H1 (cell line): ENCODE results near the gene ZKSCAN1. TPM values are rescaled to one million over a fixed set of nuclear protein-coding genes. Genes with fewer than 3 reads are reported as not detected.
A peak's percentile ranks its signal among the peaks of the same experiment; 100 is the strongest.

ENCODE experiments used
- CTCF ChIA-PET: fragments of 300-600 bp; sonication (Branson Sonifier 250); formaldehyde crosslinking; loops from one replicate; lab custom pipeline; 2021; ENCODE audit not compliant: partially characterized antibody; lab: Charles Lee
- POLR2A ChIA-PET: fragments of 300-600 bp; sonication (Branson Sonifier 250); formaldehyde crosslinking; loops from one replicate; lab custom pipeline; 2021; ENCODE audit warnings: inconsistent platforms; ENCODE audit not compliant: partially characterized antibody; lab: Charles Lee
- DNase-seq, 2 experiments: peaks; one replicate each; pipeline versions ENCODE4 v3.0.0 to v3.0.0-alpha.2; 2010 to 2022; ENCODE audit warnings: low spot score in 2 of 2, low read depth in 1 of 2, mixed read lengths in 1 of 2
- FAIRE-seq: peaks from 2 replicates; lab custom pipeline; 2011; peaks lifted over from hg19 to GRCh38; lab: Jason Lieb, UNC
- H2AFZ ChIP-seq: 2 replicates; pipeline ENCODE4 v1.8.1; 2012; ENCODE audit warnings: low read length, inconsistent platforms
- H2AK5ac ChIP-seq: 2 replicates; pipeline ENCODE4 v1.6.1; 2013; ENCODE audit warnings: low read depth, low read length
- H2BK120ac ChIP-seq: replicated peaks from 2 replicates; pipeline ENCODE3; 2013; ENCODE audit warnings: low read depth, low read length, inconsistent platforms
- H2BK12ac ChIP-seq: 2 replicates; pipeline ENCODE4 v1.6.1; 2013; ENCODE audit warnings: low read depth, low read length
- H2BK15ac ChIP-seq: 2 replicates; pipeline ENCODE4 v1.6.1; 2013; ENCODE audit warnings: low read length
- H2BK20ac ChIP-seq: 2 replicates; pipeline ENCODE4 v1.6.1; 2013; ENCODE audit warnings: low read length
- H2BK5ac ChIP-seq: 2 replicates; pipeline ENCODE4 v1.6.1; 2013; ENCODE audit warnings: low read depth, low read length
- H3K14ac ChIP-seq: 2 replicates; pipeline ENCODE4 v1.6.1; 2013; ENCODE audit warnings: inconsistent platforms; ENCODE audit not compliant: insufficient read length
- H3K18ac ChIP-seq: 2 replicates; pipeline ENCODE4 v1.6.1; 2013; ENCODE audit warnings: low read length; ENCODE audit errors: extremely low read depth
- H3K23ac ChIP-seq: 2 replicates; pipeline ENCODE4 v1.6.1; 2013; ENCODE audit warnings: inconsistent platforms; ENCODE audit not compliant: insufficient read length
- H3K23me2 ChIP-seq: 2 replicates; pipeline ENCODE4 v1.6.1; 2013; ENCODE audit warnings: low read depth, low read length
- H3K27ac ChIP-seq: 2 replicates; pipeline ENCODE4 v1.6.1; 2011; ENCODE audit warnings: low read depth, low read length, inconsistent platforms
- H3K27me3 ChIP-seq, 4 experiments: replicated peaks in 1 of 4; 1 replicate in 1 of 4; 2 replicates in 3 of 4; pipeline versions ENCODE4 v1.6.1 to v1.8.1; 2011 to 2013; ENCODE audit warnings: low read length in 3 of 4, mild to moderate bottlenecking in 3 of 4, inconsistent platforms in 2 of 4, mixed read lengths in 2 of 4, moderate library complexity in 1 of 4; ENCODE audit not compliant: control insufficient read depth in 3 of 4, insufficient read depth in 3 of 4; ENCODE audit errors: extremely low read depth in 1 of 4
- H3K36me3 ChIP-seq, 4 experiments: 2 replicates each; pipeline versions ENCODE4 v1.6.1 to v1.8.1; 2011 to 2013; ENCODE audit warnings: mild to moderate bottlenecking in 4 of 4, low read length in 3 of 4, moderate library complexity in 2 of 4, control low read depth in 1 of 4, inconsistent platforms in 1 of 4; ENCODE audit not compliant: insufficient read depth in 4 of 4, control insufficient read depth in 2 of 4
- H3K4ac ChIP-seq: replicated peaks from 2 replicates; pipeline ENCODE3; 2013; ENCODE audit warnings: low read length, low read depth, mixed read lengths, inconsistent platforms; ENCODE audit not compliant: insufficient read length
- H3K4me1 ChIP-seq, 4 experiments: replicated peaks in 1 of 4; 1 replicate in 1 of 4; 2 replicates in 3 of 4; pipeline versions ENCODE4 v1.6.1 to v1.8.1; 2011 to 2013; ENCODE audit warnings: low read length in 3 of 4, inconsistent platforms in 2 of 4, mixed read lengths in 1 of 4; ENCODE audit not compliant: insufficient read depth in 4 of 4, control insufficient read depth in 3 of 4
- H3K4me2 ChIP-seq, 2 experiments: 2 replicates each; pipeline versions ENCODE4 v1.6.1 to v1.8.1; 2011 to 2013; ENCODE audit warnings: low read depth in 2 of 2, low read length in 2 of 2, control low read depth in 1 of 2, inconsistent platforms in 1 of 2, mild to moderate bottlenecking in 1 of 2; ENCODE audit not compliant: insufficient read depth in 1 of 2
- H3K4me3 ChIP-seq, 4 experiments: fragments of 200-600, 300-600 bp in 1 of 4; sonication (generic), shearing (Covaris generic), sonication (Bioruptor Twin) in 1 of 4; 2 replicates each; pipeline versions ENCODE4 v1.5.1 to v1.8.1; 2011 to 2016; ENCODE audit warnings: low read length in 4 of 4, low read depth in 3 of 4, control low read depth in 2 of 4, inconsistent platforms in 2 of 4, mild to moderate bottlenecking in 2 of 4, mixed read lengths in 1 of 4, moderate library complexity in 1 of 4; ENCODE audit not compliant: insufficient read depth in 2 of 4; ENCODE audit errors: extremely low read depth in 1 of 4
- H3K56ac ChIP-seq: replicated peaks from 2 replicates; pipeline ENCODE3; 2013; ENCODE audit warnings: low read depth, mild to moderate bottlenecking, mixed read lengths, low read length, inconsistent platforms; ENCODE audit not compliant: insufficient read length
- H3K79me1 ChIP-seq: 2 replicates; pipeline ENCODE4 v1.6.1; 2013; ENCODE audit warnings: low read depth, low read length, control low read depth
- H3K79me2 ChIP-seq, 2 experiments: 2 replicates each; pipeline versions ENCODE4 v1.6.1 to v1.8.1; 2012 to 2013; ENCODE audit warnings: low read length in 2 of 2, mild to moderate bottlenecking in 2 of 2, inconsistent platforms in 1 of 2; ENCODE audit not compliant: insufficient read depth in 2 of 2, control insufficient read depth in 1 of 2
- H3K9ac ChIP-seq, 4 experiments: replicated peaks in 1 of 4; 1 replicate in 1 of 4; 2 replicates in 3 of 4; pipeline versions ENCODE4 v1.6.1 to v1.8.1; 2011 to 2013; ENCODE audit warnings: low read depth in 3 of 4, low read length in 3 of 4, control low read depth in 2 of 4, mild to moderate bottlenecking in 2 of 4, moderate library complexity in 2 of 4, inconsistent platforms in 1 of 4; ENCODE audit errors: extremely low read depth in 1 of 4
- H3K9me3 ChIP-seq, 2 experiments: 2 replicates each; pipeline versions ENCODE4 v1.6.1 to v1.8.1; 2012 to 2013; ENCODE audit warnings: mild to moderate bottlenecking in 2 of 2, moderate library complexity in 2 of 2, control low read depth in 1 of 2, inconsistent platforms in 1 of 2, low read depth in 1 of 2, low read length in 1 of 2, mixed read lengths in 1 of 2; ENCODE audit not compliant: insufficient read depth in 2 of 2
- H4K20me1 ChIP-seq, 2 experiments: replicated peaks in 1 of 2; 2 replicates each; pipeline versions ENCODE3 to v1.8.1; 2011 to 2013; ENCODE audit warnings: inconsistent platforms in 2 of 2, low read length in 2 of 2, mild to moderate bottlenecking in 1 of 2; ENCODE audit not compliant: insufficient read depth in 2 of 2, control insufficient read depth in 1 of 2
- H4K5ac ChIP-seq: 2 replicates; pipeline ENCODE4 v1.6.1; 2013; ENCODE audit warnings: low read length, low read depth, mixed read lengths, inconsistent platforms; ENCODE audit not compliant: insufficient read length
- H4K8ac ChIP-seq: 2 replicates; pipeline ENCODE4 v1.8.0; 2013; ENCODE audit warnings: mild to moderate bottlenecking, moderate library complexity, low read length, inconsistent platforms; ENCODE audit not compliant: insufficient read depth; ENCODE audit errors: extremely low read depth
- H4K91ac ChIP-seq: replicated peaks from 2 replicates; pipeline ENCODE3; 2013; ENCODE audit warnings: low read length, mixed read lengths, inconsistent platforms; ENCODE audit not compliant: insufficient read length
- FOSL1 ChIP-seq: IDR thresholded peaks from 2 replicates; pipeline ENCODE4 v1.6.1; 2011; ENCODE audit warnings: mild to moderate bottlenecking, low read depth, low read length, moderate library complexity; ENCODE audit not compliant: insufficient read depth
- RNF2 ChIP-seq: fragments of 200-900, 300-1000 bp; sonication (generic); IDR thresholded peaks from 2 replicates; pipeline ENCODE4 v1.7.1; 2016; ENCODE audit warnings: borderline replicate concordance, low read depth, mild to moderate bottlenecking, antibody characterized with exemption, low read length; ENCODE audit not compliant: poor library complexity, severe bottlenecking; ENCODE audit errors: missing control alignments
- SP2 ChIP-seq: IDR thresholded peaks from 2 replicates; pipeline ENCODE4 v1.6.1; 2012; ENCODE audit warnings: mild to moderate bottlenecking, low read length, inconsistent platforms
- WGBS, 2 experiments: shearing (Covaris generic) in 1 of 2; methylation state at CpG; one replicate each; pipeline versions ENCODE4 v1.1.6 to v1.1.7; 2013 to 2015; ENCODE audit warnings: low lambda C conversion rate in 2 of 2, mixed read lengths in 2 of 2, inconsistent platforms in 1 of 2, low coverage in 1 of 2, missing lambda C conversion rate in 1 of 2; ENCODE audit not compliant: insufficient replicate concordance in 2 of 2, insufficient coverage in 1 of 2, insufficient read length in 1 of 2; ENCODE audit errors: extremely low coverage in 1 of 2, missing lambda C conversion rate in 1 of 2; 5-methylcytosine and 5-hydroxymethylcytosine counted together
- polyA plus RNA-seq, 7 experiments: library from polyadenylated mRNA; depleted of rRNA in 3 of 7; stranded (reverse) in 5 of 7; unstranded in 2 of 7; fragments of >200 nt in 5 of 7; fragments of 200-250 nt in 2 of 7; gene quantifications; 1 replicate in 5 of 7; 2 replicates in 1 of 7; 4 replicates in 1 of 7; pipeline versions ENCODE4 v1.2.1 to v1.2.3, GENCODE V29; 2011 to 2013; ENCODE audit warnings: missing spikeins in 2 of 7, mixed read lengths in 2 of 7
- total RNA-seq: library from RNA; stranded (reverse); fragmentation: NEBNext Ultra II Directional; extraction: Animal tissue kit (Norgen Biotek cat#: 25700); gene quantifications from 2 replicates; pipeline ENCODE4 v1.2.1, GENCODE V29; 2021
- TF ChIP-seq, protein P1 (sequence below): IDR thresholded peaks from 2 replicates; pipeline ENCODE4 v1.6.1; 2011; ENCODE audit warnings: low read length, improper control_type of control experiment

Gene ZKSCAN1
- total and polyA plus RNA-seq, 2 of the 8 experiments (the other 6 are each of a cell fraction or from before 2014, with no cell fraction given): 8.2 to 40.6 TPM

DNA sequence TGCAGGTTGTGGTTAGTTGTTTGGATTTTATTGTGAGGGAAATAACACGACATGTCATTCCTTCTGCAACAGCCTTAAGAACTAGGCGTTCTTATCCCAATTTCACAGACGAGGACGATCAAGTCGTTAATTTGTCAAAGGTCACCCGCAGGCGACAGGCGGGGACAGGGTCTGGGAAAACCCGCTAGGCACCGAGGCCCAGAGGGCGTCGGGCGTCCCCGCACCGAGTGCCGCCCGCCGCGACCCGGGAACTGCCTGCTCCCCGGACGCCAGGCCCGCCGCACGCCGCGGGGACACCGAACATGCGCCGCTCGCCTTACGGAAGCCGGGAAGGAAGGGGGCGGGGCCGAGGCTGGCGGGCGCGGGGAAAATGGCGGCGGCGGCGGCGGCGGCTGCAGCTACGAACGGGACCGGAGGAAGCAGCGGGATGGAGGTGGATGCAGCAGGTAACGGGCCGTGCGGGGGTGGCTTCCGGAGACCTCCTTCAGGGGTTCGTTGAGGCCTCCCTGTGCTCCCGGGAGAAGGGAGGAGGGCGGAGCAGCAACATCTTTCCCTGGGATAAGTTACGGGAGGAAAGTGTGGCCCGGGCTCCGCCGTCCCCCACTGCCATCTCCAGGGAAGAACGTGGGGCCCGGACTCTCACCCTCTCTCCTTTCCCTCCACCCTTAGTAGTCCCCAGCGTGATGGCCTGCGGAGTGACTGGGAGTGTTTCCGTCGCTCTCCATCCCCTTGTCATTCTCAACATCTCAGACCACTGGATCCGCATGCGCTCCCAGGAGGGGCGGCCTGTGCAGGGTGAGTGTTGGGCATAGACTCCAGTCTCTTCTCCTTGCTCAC, 73.4 kb downstream of the ZKSCAN1 start, which contains the start of gene COPS6:
TSS of gene COPS6 (plus strand) at position 349 of the 837 bp plus-strand sequence. CDS start at position 371, 22 bp downstream.
- H2AFZ ChIP-seq: peak within 1 kb of the TSS; percentile 73; the same call in 1 of the 2 replicates
- peak within 1 kb of the TSS; percentile 83 for H4K91ac ChIP-seq
- H3K56ac ChIP-seq: peak within 1 kb of the TSS; percentile 89
- H4K8ac ChIP-seq: peak within 1 kb of the TSS; percentile 95
- H3K27me3 ChIP-seq: no peaks in the 10 kb centered on the region
- H3K14ac ChIP-seq: no peak within 1 kb of the TSS
- no peaks in the 10 kb centered on the region for H3K9me3 ChIP-seq
- POLR2A ChIA-PET: interaction anchor here (0.7 to 19.5 kb wide), 13 partner anchors 5 to 91 kb away, joined by 3 to 722 read pairs (median 4); partner anchors contain the start of genes AP4M1, MBLAC1, MCM7 and ZSCAN21
- 5% methylated on average over 27 of the region's 68 CpGs; no CpG with 5 or more reads in 1 of the 2 experiments for WGBS, 2 experiments
- peaks cover 0 to 6% of the 10 kb centered on the region in 2 experiments; a peak in 1 of 4 replicates for H3K79me2 ChIP-seq
- no peak within 1 kb of the TSS for H3K23ac ChIP-seq
- H3K9ac ChIP-seq: peak within 1 kb of the TSS; percentile 78 to 93 (median 88)
- H3K4ac ChIP-seq: peak within 1 kb of the TSS; percentile 70
- peak within 1 kb of the TSS; percentile 69; the same call in 1 of the 2 replicates for H2BK12ac ChIP-seq
- H3K27ac ChIP-seq: peak within 1 kb of the TSS; percentile 77
- H2BK15ac ChIP-seq: 0 out of 2 replicates have a peak within 1 kb of the TSS, but pooled peaks have one; percentile 67
- H2BK120ac ChIP-seq: peak within 1 kb of the TSS; percentile 4
- CTCF ChIA-PET: interaction anchor here (0.7 to 2.4 kb wide), 3 partner anchors 41 to 46 kb away, joined by 3 to 5 read pairs (median 3); no protein-coding TSS in a partner anchor
- peak within 1 kb of the TSS; percentile 78 to 98 (median 96) for H3K4me3 ChIP-seq
- H2BK20ac ChIP-seq: no peak within 1 kb of the TSS
- no peaks in the 10 kb centered on the region; a peak in 1 of 7 replicates for H3K4me1 ChIP-seq
- peak within 1 kb of the TSS; percentile 85 for H4K5ac ChIP-seq
- peak within 1 kb of the TSS; percentile 66 to 70 for H3K4me2 ChIP-seq
- 0 out of 2 replicates have a peak within 1 kb of the TSS, but pooled peaks have one; percentile 7 for H2AK5ac ChIP-seq
- peaks cover 5% of the 10 kb centered on the region for H3K79me1 ChIP-seq
- peaks cover 12 to 15% of the 10 kb centered on the region in 2 experiments for H4K20me1 ChIP-seq
- H3K23me2 ChIP-seq: peaks cover 4% of the 10 kb centered on the region; the same call in 1 of the 2 replicates
- peak in 1 of 2 experiments; percentile 93 for DNase-seq
- no peak for FAIRE-seq
- peak within 1 kb of the TSS; percentile 88 for H3K18ac ChIP-seq
- H3K36me3 ChIP-seq: peaks cover 25 to 36% (median 32%) of the 10 kb centered on the region in 4 experiments
- H2BK5ac ChIP-seq: peak within 1 kb of the TSS; percentile 79; the same call in 1 of the 2 replicates
- TF ChIP-seq SP2 (no peak), FOSL1 (no peak), RNF2 (no peak)
- TF ChIP-seq, protein P1, sequence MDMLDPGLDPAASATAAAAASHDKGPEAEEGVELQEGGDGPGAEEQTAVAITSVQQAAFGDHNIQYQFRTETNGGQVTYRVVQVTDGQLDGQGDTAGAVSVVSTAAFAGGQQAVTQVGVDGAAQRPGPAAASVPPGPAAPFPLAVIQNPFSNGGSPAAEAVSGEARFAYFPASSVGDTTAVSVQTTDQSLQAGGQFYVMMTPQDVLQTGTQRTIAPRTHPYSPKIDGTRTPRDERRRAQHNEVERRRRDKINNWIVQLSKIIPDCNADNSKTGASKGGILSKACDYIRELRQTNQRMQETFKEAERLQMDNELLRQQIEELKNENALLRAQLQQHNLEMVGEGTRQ: no peak
